ENCODE results near the gene PACSIN1.

PACSIN1 gene

DNA sequence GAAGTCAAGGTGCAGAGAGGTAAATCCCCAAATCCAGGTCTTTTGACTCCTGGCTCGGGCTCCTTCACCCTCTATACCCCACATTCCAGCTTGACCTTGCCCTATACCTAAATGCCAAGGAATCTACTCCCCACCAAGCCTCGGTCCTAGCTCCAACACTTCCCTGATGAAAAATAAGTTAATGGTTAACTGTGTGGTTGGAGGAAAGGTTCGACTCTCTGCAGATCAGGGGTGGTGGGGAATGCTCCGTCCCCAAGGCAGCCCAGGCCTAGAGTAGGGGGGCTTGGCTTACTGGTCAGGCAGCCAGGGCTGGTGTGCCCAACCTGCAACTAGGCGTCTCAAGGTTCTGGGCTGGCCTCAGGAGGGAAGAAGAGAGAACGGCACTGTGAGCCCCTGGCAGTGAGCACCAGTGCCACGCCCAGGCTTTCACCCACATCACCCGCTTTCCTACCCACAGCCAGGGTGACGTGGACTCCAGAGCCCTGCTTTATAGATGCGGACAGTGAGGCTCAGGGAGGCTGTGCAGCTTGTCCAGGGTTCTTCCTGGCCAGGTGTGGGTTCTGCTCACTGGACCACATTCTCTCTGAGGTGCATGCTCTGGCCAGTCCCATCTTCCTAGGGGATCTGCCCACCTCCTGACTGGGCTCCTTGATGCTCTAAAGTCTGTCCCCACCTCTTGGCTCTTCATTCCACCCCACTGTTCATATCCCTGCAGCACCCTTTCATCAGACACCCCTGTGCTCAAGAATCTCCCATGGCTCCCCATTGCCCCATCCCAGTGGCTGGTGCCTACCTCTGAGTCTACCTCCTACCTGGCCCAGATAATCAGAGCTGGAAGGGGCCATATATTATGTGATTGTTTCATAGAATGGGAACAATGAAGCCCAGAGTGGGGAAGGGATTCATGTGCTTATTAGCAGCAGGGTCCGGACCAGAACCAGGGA is 82.1 kb downstream of the PACSIN1 start:
- no peak for DNase-seq

DNA sequence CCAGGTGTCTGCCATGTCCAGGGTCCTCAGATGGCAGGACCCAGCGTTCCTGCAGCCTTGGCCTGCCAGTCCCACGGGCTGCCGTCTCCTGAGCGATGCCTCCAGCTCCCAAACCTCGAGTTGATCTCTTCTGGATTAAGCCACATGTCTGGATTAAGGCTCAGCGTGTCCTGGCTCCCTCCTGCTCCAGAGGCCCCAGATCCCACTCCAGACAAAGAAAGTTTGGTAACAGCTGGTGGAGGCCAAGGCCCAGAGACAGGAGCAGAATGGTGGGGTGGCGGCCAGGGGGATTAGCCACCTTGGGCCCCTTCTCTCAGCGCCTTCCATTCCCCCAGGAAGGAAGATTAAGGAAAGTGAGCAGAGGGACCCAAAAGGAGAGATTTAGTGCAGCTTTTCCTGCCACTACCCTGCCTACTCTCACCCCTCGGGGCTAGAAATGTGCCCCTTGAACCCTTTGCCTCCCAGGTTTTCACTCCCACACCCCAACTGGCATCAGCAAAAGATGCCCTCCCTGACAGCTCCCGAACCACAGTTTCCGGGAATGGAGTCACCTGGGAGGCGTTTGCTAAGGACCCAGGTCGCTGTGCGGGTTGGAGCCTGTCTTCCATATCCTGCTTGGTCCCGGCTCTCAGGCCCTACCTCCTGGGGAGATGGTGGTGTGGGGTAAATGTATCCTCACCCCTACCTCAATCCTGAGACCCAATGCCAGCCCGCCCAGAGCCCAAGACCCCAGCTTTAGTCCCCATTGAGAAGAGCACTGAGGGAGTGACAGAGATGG is 83.3 kb downstream of the PACSIN1 start:
- no peak for DNase-seq

DNA sequence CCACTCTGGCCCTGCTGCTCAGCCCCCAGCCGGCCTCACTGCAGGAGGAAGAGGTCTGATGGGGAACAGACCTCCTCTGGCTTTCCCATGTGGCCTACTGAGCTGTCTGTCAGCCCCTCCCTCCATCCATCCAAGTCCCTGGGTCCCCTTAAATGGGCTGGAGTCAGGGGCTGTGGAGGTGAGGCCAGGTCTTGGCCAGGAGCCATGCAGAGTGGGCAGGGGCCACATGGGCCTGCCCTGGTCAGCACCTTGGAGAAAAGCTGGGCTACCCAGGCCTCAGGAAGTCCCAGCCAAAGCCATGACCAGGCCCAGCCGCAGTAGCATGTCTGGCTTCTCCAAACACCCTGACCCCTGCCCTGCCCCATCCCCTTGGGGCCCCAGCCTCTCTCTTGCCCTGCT is 83.9 kb downstream of the PACSIN1 start:
- no peak for DNase-seq

DNA sequence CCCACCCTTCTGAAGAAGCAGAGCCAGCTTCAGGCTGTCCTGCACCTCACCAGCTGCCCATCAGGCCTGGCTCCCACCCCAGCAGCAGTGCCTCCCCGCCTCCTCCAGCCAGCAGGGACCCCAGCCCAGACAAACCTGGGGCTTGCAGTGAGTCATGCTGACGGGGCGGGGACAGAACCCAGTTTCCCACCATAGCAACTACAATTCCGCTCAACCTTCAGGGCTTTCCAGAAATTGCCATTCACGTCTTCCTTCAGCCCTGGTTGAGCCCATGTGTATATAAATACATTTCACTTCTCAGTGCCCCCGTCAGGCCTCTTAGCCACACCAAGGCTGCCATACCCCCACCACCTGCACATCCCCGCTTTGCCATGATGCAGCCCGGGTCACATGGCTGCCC is 85.8 kb downstream of the PACSIN1 start:
- no peak for DNase-seq

DNA sequence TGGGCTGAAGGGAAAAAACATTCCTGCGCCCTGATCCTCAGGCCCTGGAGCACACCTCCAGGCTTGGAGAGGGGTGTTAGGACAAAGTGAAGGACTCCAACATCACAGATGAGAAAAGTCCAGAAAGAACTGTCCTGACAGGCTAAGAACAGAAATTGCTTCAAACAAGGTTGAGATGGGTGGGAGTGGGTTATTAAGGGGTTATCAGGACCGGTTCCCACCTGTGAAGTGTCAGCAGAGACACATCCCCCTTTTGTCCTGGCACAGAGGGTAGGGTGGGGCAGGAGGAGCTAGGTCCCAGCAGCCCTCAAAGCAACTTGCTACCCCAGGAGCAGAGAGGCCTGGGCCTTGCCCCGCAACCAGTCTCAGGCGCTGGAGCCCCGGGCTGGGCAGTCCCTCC is 86.7 kb downstream of the PACSIN1 start:
- DNase-seq = no peak

DNA sequence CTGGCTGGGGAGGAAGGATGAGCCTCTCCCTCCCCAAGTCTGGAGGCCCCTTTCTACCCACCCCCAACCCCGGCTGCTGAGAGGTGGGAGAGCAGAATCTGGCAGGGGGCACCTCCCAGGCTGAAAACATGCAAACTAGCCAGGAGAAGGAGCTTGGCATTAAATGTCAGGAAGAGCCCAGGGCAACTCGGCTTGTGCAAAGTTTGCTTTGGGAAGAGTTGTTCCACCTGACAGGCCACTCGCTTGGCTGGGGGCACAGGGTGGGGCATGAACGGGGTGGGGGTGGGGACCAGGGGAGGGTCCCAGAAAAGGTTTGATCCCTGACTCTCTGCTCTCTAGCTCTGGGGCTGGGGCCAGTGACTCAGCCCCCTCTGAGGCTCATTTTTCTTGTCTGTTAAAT is 87.3 kb downstream of the PACSIN1 start:
- no peak for DNase-seq

DNA sequence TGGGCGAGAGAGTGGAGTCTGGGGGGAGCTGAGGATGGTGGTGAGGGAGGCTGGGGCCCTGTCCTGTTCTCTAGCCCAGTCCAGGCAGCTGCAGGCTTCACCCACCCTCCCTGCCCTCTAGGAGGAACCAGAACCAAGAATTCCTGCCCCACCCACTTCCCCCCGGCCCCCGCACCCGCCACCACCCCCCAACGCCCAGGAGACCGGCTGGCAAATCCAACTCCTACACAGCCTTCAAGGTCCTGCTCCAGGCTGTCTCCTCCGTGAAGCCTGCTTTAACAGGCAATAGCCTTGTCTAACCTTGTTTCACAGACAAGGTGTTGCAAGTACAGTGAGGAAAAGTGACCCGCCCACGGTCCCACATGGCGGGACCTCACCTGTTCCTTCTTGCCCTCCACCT is 87.9 kb downstream of the PACSIN1 start:
- no peak for DNase-seq

DNA sequence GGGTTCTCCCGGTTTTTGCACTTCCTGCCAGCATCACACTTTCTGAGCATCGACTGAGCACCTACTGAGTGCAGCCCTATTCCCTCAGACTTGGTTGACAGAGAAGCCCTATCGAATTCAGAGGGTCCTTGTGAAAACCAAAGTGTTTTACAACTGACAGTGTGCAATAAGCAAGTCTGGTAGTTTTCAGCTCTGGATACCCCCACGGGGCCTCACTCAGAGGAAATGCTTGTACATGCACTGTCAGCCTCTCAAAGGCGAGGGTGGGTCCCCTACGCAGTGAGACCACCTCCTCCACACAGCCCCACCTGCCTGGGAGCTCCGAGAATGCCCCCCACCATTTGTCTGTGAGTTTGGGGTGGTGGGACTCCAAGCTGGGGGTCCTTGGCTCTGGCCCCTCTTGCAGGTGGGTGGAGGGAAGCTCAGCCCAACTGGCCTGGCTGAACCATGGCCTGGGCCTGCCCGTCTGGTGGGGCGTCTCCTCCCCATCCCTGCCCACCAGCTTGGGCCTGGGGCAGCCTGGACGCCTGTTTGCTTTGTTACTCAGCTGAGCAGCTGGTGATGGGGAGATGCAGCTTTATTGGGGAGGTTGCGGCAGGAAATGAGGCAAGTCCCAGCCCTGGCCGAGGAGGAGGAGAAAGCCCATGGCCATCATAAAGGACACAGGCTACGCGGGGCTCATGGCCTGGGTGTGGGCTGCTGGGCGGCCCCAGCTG is 88.6 kb downstream of the PACSIN1 start:
- DNase-seq = no peak

DNA sequence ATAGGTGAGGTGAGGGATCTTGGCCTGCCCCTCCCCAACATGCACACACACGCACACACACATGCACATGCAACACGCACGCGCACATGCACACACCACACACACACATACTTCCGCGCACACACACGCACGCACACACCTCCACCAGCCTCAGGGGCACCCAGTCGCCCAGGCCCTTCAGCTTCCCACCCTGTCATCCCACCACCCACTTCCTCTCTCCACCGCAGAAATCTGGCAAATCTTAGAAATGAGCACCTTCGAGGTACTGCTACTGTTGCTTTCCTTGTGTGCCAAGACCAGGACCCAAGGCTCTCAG is 89.1 kb downstream of the PACSIN1 start:
- DNase-seq = no peak

DNA sequence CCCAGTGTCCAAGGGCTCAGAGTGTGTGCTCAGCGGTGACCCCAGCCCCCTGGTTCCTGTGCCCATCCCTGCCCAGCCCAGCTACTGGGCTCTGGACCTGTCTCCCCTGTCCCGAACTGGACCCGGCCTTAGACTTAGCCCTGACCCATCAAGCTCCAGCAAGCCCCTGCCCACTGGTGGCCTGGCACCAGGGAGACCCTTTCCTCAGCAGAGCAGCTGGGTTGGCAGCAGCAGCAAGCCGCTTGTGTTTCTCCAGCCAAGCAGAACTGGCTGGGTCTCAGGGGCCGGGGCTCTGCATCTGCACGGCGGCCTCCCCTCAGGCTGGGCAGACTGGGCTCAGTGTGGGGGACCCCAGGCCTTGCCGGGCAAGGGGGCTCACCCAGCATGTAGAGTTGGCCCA is 89.5 kb downstream of the PACSIN1 start:
- no peak for DNase-seq

DNA sequence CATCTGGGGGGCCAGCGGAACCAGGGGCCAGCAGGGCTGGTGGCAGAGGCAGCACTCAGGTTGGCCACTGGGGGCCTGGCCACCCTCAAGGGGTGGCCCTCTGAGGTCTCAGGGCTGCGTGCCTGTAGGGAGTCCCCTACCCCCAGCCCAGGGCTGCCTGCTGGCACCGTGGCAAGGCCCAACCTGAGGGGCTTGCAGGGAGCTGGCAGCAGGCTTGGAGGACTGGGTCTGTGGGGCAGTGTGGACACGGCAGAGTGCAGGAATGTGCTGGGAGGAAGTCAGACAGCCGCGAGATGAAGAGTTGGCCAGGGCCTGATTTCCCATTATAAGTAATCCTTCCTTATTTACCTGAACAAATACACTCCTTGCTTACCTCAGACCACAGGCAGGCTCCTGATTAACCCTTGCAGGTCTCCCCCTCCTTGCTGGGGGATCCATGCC is 90.2 kb downstream of the PACSIN1 start, which contains the start of gene SPDEF:
Gene SPDEF (minus strand): TSS at position 299 of the 441 bp plus-strand sequence. CDS start 11,874 bp downstream, outside the sequence.
- no peak for DNase-seq

DNA sequence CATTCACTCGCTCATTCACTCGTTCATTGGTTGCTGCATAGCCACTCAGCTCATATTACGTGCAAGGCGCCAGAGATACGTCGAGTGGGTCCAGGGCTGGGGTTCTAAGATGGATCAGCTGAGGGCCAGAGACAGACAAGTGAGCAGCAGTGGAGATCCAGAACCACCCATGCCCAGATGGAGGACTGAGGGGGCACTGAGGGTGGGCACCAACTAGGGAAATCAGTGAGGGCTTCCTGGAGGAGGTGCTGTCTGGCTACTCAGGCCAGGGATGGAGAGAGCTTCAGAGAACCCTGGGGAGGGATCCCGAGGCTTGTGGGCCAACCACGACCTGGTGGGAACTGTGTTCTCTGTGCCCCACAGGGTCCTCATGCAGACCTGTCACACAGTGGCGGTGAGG is 90.6 kb downstream of the PACSIN1 start:
- no peak for DNase-seq

DNA sequence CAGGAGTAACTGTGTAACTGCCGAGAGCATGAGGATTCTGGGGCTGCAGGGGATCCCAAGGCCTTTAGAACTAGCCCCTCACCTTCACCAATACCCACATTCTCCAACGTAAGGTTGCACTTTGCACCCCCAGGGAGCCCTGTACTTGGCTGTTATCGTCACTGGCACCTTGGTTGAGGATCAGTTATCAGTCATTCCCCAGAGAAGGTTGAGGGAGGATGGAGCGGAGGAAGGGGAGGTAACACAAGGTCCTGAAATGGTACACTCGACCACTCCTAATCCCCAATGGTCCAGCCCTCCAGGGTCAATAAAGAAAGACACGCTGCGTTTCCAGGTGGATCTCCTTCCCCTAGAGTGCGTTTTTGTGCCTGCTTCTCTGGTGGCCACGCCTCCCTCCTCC is 91.4 kb downstream of the PACSIN1 start:
- no peak for DNase-seq

DNA sequence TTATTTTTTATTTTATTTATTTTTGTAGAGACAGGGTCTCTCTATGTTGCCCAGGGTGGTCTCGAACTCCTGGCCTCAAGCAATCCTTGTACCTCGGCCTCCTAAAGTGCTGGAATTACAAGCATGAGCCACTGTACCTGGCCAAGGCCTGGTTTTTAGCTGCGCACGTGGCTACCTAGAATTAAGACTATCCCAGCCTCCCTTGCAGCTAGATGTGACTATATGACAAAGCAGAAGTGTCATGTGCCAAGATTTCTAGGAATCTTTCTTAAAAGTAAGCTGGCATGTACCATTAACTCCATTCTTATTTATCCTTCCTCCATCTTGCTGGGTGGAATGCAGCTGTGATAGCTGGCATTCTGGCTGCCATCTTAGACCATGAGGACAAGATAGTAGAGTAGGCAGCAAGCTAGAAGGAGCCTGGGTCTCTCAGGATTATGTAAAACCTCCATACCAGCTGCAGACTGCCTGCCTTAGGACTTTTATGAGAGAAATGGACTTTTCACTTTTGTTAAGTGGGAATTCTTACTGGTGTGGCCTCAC is 92.4 kb downstream of the PACSIN1 start:
- DNase-seq = no peak

DNA sequence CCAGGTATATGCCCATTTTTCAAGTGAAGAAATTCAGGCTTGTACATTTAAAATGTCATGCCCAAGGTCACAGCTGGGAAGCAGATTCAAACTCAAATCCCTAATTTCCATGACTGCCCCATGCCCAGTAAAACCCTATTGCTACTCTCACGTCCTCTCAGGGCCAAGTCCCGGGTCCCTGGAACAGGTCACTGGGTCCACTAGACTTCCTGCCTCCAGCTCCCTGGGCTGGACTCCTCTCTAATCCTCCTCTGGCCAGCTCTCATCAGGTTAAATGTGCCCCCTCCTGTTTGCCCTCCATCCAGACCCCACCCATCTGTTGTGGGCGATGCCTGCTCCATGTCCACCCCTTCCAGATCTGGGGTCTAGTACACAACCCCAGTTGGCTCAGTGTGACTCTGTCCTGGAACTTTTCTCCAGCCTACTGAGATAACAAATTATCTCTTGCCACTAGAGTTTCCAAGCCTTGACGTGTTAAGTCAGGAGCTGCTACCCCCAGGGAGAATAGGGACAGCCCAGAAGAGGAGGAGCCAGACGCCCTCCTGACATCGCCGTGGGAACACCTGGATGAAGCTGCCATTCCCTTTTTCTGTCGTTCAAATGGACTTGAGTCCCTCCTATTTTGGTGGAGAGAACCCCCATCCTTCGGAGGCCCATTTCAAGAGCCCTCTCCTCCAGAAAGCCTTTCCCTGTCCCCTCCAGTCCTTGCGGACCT is 93.9 kb downstream of the PACSIN1 start:
- DNase-seq = no peak

DNA sequence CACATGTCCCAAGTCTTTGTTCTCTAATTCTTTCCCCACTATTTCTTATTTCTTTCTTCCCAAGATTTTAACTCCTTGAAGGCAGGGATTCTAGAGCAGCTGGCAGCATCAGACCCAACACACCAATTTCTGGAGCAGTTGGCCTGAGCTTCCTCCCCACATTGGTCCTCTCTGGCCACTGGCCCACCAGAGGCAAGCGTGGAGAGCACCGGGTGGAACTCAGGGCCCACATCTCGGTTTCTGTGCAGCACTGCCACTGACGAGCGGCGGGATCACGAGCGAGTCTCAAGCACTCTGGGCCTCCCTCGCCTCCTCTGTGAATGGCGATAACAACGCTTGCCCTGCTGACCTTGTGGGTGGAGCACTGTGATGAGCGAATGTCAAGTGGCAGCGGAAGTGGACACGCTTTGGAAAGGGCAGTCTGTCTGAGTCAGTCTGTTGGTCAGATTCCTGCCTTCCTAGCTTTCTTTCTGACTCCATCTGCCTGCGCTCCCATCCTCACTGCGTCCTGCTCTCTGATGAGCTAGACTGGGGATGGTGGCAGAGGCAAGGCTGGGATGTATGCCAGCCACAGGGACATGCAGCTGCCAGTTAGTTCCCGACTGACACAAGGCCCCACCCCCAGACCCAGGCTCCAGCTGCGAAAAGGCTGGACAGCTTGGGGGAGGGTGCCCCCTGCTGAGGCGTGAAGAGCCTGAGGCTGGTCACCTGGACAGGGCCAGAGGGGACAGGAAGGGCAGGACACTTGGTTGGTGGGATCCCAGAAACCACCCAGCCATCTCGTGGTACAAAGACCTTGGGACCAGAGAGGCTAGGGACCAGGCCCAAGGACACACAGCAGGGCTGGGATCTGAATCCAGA is 94.7 kb downstream of the PACSIN1 start:
- DNase-seq = no peak

DNA sequence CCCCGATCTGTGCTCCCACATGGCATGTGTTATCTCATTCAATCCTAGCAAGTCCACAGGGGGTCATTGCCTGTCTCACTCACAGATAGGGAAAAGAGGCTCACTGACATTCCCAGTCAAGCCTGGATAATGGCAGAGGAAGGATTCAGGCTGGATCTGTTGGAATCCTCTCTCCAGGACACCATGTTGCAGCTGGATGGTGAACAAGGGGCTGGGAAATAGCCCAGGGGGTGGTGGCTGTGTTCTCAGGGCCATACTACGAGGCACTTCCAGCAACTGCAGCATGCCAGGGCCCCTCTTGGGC is 95.3 kb downstream of the PACSIN1 start:
- no peak for DNase-seq

DNA sequence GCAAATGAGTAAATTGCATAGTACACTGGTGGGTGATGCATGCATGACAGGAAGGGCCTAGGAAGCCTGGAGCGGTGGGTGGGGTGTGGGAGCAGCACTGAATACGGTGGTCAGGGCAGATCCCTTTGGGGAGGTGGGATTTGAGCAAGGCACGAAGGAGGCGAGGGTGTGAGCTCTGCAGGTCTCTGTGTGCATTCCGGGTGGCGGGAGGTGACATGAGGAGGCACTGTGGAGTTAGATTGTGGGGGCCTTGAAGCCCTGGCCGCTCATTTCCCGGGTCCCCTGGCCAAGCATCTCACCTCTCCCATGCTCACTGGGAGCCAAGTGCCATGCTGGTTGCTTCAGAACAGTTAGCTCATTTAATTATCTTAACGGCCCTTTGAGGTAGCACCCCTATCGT is 96.5 kb downstream of the PACSIN1 start:
- DNase-seq = no peak

DNA sequence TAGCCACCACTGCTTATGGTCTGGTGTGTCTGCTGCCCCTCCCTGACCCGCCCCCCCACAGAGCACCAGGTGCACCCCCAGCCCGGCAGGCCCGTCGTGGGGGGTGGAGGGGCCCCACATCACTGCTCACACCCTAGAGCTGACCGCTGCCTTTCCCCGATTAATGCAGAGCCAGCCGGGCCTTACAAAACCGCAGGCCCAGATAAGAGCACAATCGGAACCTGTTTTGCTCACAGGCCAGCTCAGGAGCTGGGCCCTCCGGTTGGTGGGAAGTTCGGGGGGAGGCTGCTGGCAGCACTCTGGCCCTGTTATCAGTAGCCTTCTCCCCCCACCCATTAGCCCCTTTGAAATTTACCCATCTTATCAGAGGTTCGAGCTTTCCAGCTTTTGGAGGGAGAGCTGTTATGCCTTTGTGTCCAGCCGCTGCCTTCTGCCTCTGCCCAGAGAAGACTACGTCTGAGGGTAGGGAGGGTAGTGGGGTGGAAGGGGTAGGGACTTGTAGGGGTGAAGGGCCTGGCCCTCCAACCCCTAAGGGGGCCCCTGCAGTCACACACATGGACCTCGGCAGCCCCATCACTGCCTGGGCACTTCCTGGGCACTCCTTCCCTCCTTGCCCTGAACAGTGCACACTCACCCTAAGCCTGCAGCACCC is 97.1 kb downstream of the PACSIN1 start:
- DNase-seq = no peak

DNA sequence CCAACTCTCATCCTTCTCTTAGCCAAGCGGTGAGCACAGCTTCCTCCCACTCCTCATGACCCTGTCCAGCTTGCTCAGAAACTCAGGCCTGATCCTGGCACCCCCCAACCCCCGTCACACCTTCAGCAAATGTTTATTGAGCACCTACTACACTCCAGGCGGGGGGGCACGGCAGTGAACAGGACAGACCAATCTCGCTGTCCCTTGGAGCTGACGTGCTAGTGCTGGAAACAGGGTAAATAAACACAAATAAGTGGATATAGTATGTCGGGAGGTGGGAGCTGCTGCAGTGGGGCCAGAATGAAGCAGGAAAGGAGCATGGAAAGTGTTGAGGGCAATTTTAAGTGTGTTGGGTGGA is 97.6 kb downstream of the PACSIN1 start:
- DNase-seq = no peak

DNA sequence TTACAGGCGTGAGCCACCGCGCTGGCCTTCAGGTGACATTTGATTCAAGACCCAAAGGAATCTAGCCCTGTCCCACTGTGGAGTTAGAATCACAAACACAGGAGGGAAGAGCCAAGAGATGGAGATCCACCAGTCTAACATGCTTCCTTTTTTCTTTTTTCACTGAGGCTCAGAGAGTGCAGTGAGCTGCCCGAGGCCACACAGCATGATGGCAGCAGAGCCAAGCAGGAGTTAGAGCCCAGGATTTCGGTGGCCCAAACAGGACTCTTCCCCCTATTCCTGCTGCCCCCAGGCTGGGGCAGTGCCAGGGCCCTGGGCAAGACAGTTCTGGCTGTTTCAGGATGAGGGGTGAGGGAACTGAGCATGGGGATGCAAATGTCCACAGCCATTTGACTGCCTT is 98.3 kb downstream of the PACSIN1 start:
- no peak for DNase-seq

All from activated effector memory CD4-positive, alpha-beta T cell treated with Interleukin-2 at 50 U/mL for 16 hours (primary cell).